Measurements from ENCODE around the gene ZNF439. TPM values are rescaled to one million over a fixed set of nuclear protein-coding genes. Genes with fewer than 3 reads are reported as not detected.
A peak's percentile ranks its signal among the peaks of the same experiment; 100 is the strongest.
"Not testable (repeated sequence)": the region's sequence is repeated elsewhere in the genome, so short reads cannot be mapped to it uniquely, and the experiment has no call there.

ZNF439 gene
- total RNA-seq, 1 donor from 2014 or later: 3.2 TPM

DNA sequence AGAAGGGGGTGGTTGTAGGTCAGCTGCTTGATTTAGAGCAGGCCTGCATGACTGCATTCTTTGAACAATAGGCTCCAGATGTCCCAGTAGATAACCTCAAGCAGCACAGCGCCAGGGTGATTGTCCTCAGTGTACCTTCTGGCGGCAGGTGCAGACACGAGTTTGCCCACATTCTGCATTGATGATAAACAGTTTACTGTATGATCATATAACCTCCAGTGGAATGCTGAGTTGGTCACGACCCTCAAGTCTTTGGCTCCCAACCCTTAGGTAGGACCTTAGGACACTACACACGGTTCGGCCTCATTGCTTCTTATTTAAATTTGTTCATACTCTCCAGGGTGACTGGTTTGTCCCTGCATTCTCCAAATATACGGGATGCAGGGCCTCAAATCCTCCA, 12.2 kb downstream of the ZNF439 start:
- intact Hi-C loops (cut with DNase I): no loop called here
- DNase-seq: no peak
- ATAC-seq (ENCODE audit: poor library complexity): no peak

DNA sequence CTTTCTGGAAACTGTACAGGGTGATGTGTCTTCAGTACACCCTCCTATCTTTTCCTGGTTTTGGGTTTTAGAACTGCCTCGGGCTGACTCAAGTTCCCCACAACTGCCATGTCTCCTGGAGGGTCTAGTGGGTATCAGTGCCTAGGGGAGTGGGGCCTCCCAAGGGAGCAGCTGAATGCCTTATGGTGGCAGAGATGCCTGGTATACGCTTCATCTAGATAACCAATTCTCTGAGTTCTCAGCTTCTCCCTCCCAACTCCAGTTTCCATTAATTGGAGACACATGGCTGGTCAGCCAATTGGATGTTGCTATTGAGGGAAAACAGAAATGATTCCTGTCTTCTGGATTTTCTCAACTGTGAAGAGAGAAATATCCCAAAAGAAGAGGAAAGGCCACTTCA, 12.8 kb downstream of the ZNF439 start:
- DNase-seq (no peak), ATAC-seq (ENCODE audit: poor library complexity) (no peak)
- intact Hi-C loops (cut with DNase I): no loop called here

DNA sequence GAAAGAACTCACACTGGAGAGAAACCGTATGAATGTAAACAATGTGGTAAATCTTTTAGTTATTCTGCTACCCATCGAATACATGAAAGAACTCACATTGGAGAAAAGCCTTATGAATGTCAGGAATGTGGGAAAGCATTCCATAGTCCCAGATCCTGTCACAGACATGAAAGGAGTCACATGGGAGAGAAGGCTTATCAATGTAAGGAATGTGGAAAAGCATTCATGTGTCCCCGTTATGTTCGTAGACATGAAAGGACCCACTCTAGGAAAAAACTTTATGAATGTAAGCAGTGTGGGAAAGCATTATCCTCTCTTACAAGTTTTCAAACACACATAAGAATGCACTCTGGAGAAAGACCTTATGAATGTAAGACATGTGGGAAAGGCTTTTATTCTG, 19.2 kb downstream of the ZNF439 start:
- DNase-seq; intact Hi-C loops (cut with DNase I); ATAC-seq (ENCODE audit: poor library complexity): not testable (repeated sequence)

DNA sequence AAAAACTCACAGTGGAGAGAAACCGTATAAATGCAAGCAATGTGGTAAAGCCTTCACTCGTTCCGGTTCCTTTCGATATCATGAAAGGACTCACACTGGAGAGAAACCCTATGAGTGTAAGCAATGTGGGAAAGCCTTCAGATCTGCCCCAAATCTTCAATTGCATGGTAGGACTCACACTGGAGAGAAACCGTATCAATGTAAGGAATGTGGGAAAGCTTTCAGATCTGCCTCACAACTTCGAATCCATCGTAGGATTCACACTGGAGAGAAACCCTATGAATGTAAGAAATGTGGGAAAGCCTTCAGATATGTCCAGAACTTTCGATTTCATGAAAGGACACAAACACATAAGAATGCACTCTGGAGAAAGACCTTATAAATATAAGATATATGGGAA, 19.7 kb downstream of the ZNF439 start:
- ATAC-seq (ENCODE audit: poor library complexity): no peak
- intact Hi-C loops (cut with DNase I): no loop called here

DNA sequence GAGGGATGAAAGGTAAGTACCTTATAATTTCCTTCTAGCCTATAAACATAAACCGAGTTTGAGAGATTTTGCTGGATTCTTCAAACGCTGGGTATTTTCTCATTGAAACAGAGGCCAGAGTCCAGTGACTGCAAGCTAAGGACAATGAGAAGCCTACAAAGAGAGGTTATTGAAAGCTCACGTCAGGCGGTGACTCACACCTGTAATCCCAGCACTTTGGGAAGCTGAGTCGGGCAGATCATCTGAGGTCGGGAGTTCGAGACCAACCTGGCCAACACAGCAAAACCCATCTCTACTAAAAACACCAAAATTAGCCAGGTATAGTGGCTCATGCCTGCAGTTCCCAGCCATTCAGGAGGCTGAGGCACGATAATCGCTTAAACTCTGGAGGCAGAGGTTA, 24.1 kb downstream of the ZNF439 start:
- DNase-seq (no peak), ATAC-seq (ENCODE audit: poor library complexity) (no peak)
- intact Hi-C loops (cut with DNase I): no loop called here

More for the DNA sequence above, 19.7 kb downstream of the ZNF439 start:
- no peak for DNase-seq

DNA sequence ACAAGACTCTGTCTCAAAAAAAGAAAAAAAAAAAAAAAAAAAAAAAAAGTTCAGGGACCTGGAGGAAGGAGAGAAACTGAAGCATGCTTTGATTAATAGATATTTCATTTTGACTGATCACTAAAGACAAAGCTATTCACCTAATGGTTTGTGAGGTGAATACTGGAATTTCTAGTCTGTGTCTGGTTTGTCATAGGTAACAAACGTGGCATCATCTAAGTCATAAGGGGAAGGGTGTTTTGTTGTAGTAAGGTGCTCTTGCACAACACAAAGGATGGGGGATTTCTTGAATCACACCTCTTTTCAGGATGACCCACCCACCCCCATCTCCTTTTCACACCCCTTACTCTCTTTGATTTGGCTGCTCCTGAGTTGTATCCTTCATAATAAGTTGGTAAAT, 25.2 kb downstream of the ZNF439 start:
- ATAC-seq (ENCODE audit: poor library complexity) (no peak), DNase-seq (no peak)
- intact Hi-C loops (cut with DNase I): no loop called here

DNA sequence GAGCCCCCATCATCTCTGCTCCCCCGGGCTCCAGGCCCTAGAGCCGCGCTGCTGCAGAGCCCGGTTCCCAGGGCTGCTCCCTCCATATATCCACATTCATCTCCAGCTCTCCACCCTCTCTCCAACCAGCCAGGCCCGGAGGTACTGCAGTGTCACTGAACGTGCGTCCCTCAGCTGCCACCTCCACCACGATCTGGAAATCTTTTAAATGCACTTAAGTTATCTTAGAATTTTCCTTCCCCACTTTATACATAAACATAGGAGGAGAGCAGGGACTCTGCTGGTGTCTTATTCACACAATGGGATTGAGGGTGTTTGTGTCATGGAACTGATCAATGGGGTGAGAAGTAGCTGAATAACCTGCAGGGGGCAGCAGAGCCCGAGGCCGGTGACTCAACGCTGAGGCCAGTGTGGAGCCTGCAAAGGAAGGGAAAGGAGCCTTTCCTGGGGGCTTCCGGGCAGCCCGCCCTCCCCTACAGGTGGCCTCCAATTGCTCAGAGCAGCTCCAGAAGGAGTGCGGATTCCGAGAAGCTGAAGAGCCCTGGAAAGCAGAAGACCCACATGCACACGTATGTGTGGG, 31.3 kb downstream of the ZNF439 start:
- not testable (repeated sequence) for DNase-seq

DNA sequence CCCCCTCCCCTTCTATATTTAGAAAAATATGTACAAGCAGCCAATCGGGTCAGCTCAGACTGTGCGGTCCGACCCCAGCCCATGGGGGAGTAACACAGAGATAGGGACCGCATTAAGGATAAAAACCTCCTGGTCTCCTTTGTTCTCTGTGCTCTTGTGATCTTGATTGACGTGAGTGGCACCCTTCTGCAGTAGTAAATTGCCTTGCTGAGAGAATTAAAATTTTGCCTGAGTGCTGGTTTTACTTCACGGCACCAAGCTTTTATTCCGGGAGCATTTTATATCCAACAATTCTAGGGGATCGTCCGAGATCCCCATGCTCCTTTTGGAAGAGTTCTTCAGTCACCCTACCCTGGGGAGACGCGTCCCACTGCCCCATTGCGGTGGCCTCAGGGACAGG, 32.1 kb downstream of the ZNF439 start:
- intact Hi-C loops (cut with DNase I): loop anchor here (5.0 to 10.0 kb wide), 2 partner anchors 114 to 262 kb away; partner anchors contain the start of gene ZNF20
- ATAC-seq (ENCODE audit: poor library complexity): no peak

More for the DNA sequence above, 31.3 kb downstream of the ZNF439 start:
- not testable (repeated sequence) for ATAC-seq (ENCODE audit: poor library complexity)
- intact Hi-C loops (cut with DNase I): loop anchor here (5.0 to 10.0 kb wide), 2 partner anchors 115 to 263 kb away; partner anchors contain the start of gene ZNF20

DNA sequence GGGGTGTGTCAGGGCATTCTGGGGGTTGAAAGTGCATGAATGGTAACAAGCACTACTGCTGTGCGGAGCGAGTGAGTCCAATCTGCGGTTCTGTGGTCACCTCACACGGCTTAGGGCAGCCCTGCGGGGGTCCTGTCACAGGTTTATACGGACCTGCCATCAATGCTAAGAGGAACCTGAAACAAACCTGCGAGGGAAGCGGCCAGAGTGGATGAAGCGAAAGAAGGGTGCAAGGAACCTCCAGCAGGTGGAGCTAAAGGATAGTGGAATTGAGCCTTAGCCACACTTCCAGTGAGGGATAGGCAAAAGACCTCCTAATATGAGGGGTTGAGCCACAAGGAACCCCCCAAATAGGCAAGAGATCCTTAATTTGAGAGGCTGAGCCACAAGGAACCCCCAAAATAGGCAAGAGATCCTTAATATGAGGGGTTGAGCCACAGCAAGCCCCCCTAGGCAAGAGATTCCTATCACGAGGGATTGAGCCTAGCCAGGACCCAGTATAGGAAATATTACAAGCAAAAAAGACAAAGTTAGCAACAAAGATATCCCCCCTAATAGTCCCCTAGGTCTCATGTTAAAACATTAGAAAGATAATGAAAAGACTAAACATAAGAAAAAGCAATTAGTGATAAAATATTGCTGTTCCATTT, 32.8 kb downstream of the ZNF439 start:
- ATAC-seq (ENCODE audit: poor library complexity) (peak; percentile 85), DNase-seq (peak; percentile 47)
- intact Hi-C loops (cut with DNase I): loop anchor here (5.0 to 10.0 kb wide), 2 partner anchors 114 to 261 kb away; partner anchors contain the start of gene ZNF20

More for the DNA sequence above, 32.1 kb downstream of the ZNF439 start:
- no peak for DNase-seq

DNA sequence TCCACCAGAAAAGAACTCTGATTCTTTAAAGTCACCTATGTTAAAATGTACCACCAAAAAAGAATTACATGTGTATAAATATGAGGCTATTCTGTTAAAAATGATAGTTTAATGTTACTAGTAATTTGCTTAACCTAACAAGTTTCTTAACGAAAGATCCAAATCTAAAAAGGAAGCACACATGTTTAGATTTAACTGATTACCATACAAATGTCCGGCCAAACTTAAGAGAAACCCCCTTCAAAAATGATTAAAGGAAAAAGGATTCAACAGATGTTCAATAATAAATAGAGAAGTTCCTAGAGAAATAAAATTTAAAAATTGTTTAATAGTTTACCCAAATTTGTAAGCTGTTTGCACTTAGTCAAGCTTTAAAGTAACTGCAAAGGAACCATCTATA, 34.1 kb downstream of the ZNF439 start:
- intact Hi-C loops (cut with DNase I): loop anchor here (5.0 to 10.0 kb wide), 2 partner anchors 112 to 260 kb away; partner anchors contain the start of gene ZNF20
- no peak for DNase-seq
- no peak for ATAC-seq (ENCODE audit: poor library complexity)

DNA sequence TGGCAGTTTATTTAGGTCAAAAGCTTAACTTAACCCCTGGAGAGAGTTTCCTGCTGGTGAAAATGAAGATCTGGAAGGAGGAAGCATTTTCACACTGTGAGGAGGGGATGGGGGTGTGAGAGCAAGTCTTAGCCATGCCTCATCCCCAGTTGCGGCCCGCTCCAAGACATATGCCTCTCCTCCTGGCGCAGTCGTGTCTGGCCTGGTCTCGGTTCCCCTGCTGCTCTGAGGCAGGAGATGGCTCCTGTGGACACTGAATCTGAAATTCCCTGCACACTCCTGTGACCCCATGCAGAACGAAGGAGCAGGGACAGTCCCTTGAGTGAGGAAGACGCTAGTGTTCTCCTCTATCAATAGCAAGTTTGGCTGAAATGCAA, 38.7 kb downstream of the ZNF439 start:
- peak; percentile 37 for DNase-seq
- intact Hi-C loops (cut with DNase I): loop anchor here (10.0 kb wide), 1 partner anchor 108 kb away; no protein-coding TSS in a partner anchor
- ATAC-seq (ENCODE audit: poor library complexity): peak; percentile 27

DNA sequence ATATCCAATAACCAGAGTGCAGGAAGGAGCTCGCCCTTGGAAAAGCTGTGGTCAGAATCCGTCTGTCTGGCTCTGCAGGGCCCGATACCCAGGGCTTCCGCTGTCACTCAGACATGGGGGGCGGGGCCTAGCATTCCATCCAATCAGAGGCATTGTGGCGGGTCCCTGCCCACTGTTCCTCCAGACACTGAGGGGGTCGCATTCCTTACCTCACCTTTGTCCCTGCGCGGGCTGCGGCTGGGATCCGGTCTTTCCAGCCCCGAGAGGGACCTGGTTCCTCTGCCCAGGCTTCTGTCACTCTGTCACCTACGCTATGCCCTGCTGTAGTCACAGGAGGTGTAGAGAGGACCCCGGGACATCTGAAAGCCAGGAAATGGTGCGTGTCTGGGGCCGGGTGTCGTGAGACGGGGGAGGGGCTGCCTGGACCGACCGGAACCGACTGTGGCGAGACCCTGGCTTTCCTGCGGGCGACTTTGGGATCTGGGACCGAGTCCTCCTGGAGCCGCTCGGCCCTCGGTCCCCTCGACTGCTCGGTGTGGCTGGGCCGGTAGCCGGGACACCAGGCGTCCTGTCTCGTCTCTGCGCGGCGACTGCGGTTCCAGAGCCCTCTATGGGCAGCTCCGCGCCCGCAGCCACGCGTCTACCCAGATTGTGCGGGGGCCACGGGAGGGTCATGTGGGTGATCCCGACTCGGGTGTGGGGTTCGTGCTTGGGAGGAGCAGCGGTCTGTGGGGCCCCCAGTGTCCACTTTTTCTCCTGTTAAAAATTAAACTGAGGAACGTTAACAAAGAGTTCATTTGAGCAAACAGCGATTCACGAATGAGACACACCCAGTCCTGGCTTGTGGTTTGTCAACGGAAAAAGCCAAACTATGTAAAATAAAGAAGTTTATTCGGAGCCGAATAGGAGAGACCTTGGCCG, 39.3 kb downstream of the ZNF439 start, which contains the start of gene ZNF69:
Gene ZNF69, plus strand, starts transcription at position 172 of the 921 bp plus-strand sequence. Its CDS starts 142 bp downstream, at position 314.
- peak; percentile 94 for DNase-seq
- peak; percentile 100 for ATAC-seq (ENCODE audit: poor library complexity)
- intact Hi-C loops (cut with DNase I): loop anchor here (10.0 kb wide), 1 partner anchor 107 kb away; no protein-coding TSS in a partner anchor

DNA sequence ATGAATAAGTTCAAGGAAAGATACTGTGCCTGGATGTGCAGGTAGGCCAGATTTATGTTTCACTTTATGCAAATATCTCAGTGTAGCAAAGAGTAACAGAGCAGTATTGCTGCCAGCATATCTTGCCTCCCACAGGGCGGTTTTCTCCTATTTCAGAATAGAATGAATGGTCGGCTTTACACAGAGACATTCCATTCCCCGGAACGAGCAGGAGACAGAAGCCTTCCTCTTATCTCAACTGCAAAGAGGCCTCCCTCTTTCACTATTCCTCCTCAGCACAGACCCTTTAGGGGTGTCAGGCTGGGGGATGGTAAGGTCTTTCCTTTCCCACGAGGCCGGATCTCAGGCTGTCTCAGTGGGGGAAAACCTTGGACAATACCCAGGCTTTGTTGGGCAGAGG, 41.4 kb downstream of the ZNF439 start:
- DNase-seq; ATAC-seq (ENCODE audit: poor library complexity): not testable (repeated sequence)
- intact Hi-C loops (cut with DNase I): loop anchor here (10.0 kb wide), 1 partner anchor 105 kb away; no protein-coding TSS in a partner anchor

DNA sequence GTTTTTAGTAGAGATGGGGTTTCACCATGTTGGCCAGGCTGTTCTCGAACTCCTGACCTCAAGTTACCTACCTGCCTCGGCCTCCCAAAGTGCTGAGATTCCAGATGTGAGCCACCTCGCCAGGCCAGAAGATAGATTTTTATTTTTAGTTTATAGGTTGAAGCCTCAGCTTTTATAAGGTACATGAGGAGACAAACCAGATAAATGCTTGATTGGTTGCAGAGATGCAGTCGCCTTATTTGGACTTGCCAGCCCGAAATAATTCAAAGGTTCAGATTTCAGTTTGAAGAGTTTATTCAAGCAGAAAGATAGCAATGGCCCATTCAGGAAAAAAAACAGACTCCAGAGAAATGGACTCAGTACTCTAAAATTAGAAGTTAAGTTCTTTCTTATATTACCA, 42.1 kb downstream of the ZNF439 start:
- DNase-seq (no peak), ATAC-seq (ENCODE audit: poor library complexity) (no peak)
- intact Hi-C loops (cut with DNase I): no loop called here

DNA sequence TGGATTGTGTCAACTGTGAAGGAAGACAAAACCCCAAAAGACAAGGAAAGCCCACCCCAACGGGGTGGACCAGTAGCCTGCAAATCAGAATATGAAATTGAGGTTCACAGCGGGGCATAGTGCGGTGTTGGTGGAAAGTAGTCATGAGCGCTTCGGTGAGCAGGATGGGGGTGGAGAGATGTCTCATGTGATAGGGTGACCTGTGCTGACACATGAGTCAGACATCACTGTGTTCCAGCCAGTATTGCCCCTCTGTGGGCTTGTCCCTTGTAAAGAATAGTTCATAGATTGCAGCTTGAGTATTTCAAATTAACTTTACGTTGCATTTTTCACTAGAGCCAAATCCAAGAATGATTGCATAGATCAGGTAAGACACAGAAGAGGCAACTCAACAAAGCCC, 46.3 kb downstream of the ZNF439 start:
- intact Hi-C loops (cut with DNase I): no loop called here
- ATAC-seq (ENCODE audit: poor library complexity) (no peak), DNase-seq (no peak)

DNA sequence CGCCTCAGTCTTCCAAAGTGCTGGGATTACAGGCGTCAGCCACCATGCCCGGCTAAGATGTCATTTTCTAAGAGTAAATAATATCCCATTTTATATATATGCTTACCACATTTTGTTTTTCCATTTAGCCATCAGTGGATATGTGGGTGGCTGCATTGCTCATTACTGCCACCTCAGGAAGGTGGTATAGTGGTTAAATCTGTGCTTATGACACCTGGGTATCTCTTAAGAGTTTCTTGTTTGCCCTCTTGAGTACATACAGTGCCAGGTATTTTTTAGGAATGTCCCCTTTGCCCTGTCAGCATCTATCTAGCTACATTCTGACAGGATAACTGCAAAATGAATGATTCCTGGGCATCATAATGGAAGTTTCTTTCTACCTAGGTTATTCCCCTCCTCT, 53.7 kb downstream of the ZNF439 start:
- intact Hi-C loops (cut with DNase I): no loop called here
- ATAC-seq (ENCODE audit: poor library complexity) (no peak), DNase-seq (no peak)

DNA sequence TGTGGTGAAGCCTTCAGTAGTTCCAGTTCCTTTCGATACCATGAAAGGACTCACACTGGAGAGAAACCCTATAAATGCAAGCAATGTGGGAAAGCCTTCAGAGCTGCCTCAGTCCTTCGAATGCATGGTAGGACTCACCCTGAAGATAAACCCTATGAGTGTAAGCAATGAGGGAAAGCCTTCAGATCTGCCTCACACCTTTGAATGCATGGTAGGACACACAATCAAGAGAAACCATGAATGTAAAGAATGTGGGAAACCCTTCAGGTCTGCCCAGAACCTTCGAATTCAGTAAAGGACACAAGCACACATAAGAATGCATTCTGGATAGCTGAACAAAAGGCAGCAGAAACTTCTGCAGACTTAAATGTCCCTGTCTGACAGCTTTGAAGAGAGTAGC, 57.4 kb downstream of the ZNF439 start:
- no peak for DNase-seq
- intact Hi-C loops (cut with DNase I): no loop called here
- no peak for ATAC-seq (ENCODE audit: poor library complexity)

DNA sequence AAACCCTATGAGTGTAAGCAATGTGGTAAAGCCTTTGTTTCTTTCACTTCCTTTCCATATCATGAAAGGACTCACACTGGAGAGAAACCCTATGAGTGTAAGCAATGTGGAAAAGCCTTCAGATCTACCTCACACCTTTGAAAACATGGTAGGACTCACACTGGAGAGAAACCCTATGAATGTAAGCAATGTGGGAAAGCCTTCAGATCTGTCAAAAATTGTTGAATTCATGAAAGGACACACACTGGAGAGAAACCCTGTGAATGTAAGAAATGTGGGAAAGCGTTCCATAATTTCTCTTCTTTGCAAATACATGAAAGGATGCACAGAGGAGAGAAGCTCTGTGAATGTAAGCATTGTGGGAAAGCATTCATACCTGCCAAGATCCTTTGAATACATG, 63.4 kb downstream of the ZNF439 start:
- intact Hi-C loops (cut with DNase I); DNase-seq; ATAC-seq (ENCODE audit: poor library complexity): not testable (repeated sequence)

All from Right ventricle myocardium superior (tissue), 1 donor.